Smooth muscle cell of the brain vasculature (primary cell): ENCODE results near the gene SRPX.

ENCODE experiments used
- DNase-seq: peaks from one replicate; pipeline ENCODE4 v3.0.0-alpha.2; 2012; ENCODE audit warnings: low read depth, low spot score

SRPX gene

DNA sequence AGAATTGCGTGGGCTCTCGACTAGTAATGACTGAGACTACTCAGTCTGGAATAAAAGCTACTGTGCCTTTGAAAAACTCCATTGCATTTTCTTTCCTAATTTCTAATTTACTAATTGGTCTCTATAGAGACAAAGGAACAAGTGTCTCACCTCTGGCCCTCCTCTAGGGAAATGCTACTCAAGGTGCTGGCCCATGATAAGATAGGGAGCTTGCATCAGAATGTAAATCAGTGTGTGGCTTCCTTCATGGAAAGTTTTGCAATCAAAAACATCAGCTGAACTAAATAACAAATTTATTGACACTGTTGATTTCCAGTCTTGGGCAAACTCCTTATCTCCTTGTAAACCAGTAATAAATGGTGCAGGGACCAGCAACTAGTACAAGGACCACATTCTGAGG, 81.8 kb downstream of the SRPX start:
- no peak for DNase-seq

GRCh38 chrX:38138157-38138891, 82.3 kb downstream of the SRPX start:
- no peak for DNase-seq

GRCh38 chrX:38129366-38129765, 91.3 kb downstream of the SRPX start:
- no peak for DNase-seq

GRCh38 chrX:38127961-38128360, 92.7 kb downstream of the SRPX start:
- DNase-seq: no peak

- DNase-seq: no peak
These were observed 94.5 kb downstream of the SRPX start for GRCh38 chrX:38126179-38126578.

DNA sequence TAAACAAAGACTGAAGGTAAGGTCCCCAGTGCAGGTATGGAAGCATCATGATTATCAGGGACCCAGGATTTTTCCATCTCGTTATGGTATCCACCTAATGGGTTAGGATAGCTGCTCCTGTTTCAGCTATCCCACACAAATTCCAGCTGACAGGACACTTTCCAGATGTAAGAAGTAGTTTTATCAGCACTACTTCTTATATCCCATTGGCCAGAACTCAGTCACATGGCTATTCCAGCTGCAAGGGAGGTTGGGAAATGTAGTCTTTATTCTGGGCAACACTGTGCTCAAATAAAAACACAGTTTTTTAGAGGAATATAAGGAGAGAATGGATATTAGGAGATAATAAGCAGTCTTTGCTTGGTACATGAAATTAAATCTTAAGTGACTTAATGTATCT, 96.7 kb downstream of the SRPX start:
- no peak for DNase-seq

GRCh38 chrX:38117485-38117884, 103.2 kb downstream of the SRPX start:
- DNase-seq: no peak

- DNase-seq: no peak
These were observed 104.0 kb downstream of the SRPX start for GRCh38 chrX:38116706-38117105.

DNA sequence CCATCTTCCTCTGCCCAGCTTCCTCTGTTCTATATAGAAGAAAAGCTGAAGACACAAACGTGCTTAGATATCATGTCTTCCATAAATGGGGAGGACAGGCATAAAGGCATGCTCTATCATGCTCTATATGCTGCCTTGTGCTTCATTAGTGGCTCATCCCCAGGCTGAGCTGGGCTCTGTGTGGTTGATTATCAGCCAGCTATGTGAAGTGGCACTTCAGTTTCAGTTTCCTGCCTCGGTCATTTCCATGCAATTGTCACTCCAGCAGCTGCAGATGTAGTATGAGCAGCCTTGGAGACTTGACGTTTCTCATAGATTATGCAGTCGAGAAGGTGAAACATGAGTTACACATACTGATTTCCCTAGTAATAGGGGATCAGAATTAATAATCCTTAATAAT, 108.1 kb downstream of the SRPX start:
- no peak for DNase-seq

- DNase-seq: no peak
These were observed 109.5 kb downstream of the SRPX start for GRCh38 chrX:38111196-38111595.

GRCh38 chrX:38110231-38110630, 110.4 kb downstream of the SRPX start:
- no peak for DNase-seq

GRCh38 chrX:38109042-38109898, 111.4 kb downstream of the SRPX start:
- no peak for DNase-seq

- no peak for DNase-seq
These were observed 112.3 kb downstream of the SRPX start for GRCh38 chrX:38108364-38108763.

- DNase-seq: no peak
These were observed 113.5 kb downstream of the SRPX start for GRCh38 chrX:38106991-38107655.

- no peak for DNase-seq
These were observed 115.4 kb downstream of the SRPX start for GRCh38 chrX:38105216-38105725.

DNA sequence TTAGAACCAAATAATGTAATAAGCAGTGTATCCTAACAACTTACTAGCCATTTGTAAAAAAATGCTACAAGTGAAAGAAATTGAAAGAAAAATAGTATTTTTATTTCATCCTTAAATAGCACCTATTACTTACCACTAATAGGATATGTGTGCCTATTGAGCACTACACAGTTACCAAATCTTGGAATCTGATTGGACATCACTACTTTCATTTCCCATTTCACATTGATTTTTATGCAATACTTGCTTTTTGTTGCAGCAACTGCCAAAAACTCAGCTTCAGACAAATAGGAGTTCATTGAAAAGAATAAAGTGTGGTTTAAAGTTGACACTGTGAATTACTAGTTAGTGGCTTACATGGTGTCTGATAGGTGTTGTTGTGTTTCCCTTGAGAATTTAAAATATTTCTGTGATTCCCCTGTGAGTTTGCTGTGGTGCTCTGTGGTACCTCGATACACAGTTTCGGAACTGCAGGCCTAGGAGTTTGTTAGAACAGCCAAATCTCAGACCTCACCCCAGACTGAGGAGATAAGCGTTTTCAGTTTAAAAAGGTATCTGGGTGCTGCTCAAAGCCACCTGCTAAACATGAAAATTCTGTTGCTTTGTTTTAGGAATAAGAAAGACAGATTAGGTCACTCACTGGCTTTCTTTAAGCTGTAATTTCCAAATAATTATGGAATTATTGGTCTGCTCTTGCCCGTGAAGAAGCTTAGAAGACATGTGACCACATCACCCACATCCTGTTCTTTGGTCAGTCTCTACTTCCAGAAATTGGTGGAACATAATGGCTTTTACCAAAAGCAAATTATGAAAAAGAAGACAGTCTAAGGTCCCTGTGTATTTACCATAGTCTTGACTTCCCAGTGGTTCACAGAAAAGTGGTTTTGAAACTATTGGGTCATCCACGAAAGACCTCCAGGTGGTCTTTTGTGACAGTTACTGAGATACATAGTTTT, 116.5 kb downstream of the SRPX start:
- DNase-seq: no peak

DNA sequence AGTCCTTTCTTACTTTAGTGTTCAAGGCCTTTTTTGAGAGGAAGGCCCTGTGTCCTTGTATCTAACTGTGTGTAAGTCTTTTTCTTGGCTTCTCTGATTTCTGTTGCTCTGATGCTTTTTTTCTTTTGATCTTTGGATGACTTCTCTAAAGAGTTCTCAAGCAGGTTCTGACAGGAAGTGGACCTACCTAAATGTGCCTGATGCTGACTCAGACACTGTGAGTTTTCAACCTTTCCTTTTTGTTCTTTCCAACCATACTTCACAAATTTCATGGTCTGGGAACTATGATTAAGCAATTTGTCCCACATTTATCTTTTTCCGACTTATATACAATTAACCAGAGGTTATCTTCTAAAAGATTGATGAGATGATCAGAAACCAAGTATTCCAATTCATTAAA, 117.8 kb downstream of the SRPX start:
- no peak for DNase-seq

DNA sequence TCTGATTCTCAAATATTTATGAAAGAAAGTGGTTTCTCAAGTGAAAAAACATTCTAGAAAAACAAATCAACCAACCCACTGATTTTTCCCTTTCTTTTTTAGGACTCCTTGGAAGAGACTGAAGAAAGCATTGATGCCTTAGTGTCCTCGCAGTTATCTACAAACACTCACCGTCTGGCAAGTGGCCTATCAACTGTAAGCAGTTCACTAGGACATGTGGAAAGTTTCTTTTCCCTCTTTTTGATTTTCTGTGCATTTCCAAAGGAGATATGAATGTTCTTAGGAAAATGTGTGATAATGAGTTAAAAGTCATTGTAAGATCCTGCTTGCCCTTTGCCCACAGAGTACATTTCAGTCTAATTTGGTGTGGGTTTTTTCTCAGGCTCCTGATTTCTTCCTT, 118.4 kb downstream of the SRPX start:
- DNase-seq: no peak

DNA sequence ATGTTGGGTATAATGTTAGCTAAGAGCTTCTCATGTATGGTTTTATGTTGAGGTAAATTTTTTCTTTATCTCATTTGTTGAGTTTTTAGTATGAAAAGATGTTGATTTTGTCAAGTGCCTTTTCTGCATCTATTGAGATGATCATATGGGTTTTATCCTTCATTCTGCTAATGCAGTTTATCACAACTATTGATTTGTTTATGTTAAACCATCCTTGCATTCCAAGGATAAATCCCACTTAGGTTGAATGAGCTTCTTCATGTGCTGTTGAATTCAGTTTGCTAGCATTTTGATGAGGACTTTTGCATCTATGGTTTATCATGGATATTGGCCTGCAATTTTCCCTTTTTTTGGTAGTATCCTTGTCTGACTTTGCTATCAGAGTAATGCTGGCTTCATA, 121.0 kb downstream of the SRPX start:
- no peak for DNase-seq
